Activated CD8-positive, alpha-beta memory T cell treated with anti-CD3 and anti-CD28 coated beads for 36 hours (primary cell): ENCODE measurements around the gene HEXA. TPM values are rescaled to one million over a fixed set of nuclear protein-coding genes. Genes with fewer than 3 reads are reported as not detected.
"Not testable (repeated sequence)": the region's sequence is repeated elsewhere in the genome, so short reads cannot be mapped to it uniquely, and the experiment has no call there.

Experiments used
- CTCF ChIA-PET: fragments of 350-600 bp; sonication (Branson Sonifier 250); formaldehyde crosslinking; loops from one replicate; lab custom pipeline; 2021; ENCODE audit warnings: antibody characterized with exemption; lab: Charles Lee
- POLR2A ChIA-PET: fragments of 350-600 bp; sonication (Branson Sonifier 250); formaldehyde crosslinking; loops from one replicate; lab custom pipeline; 2021; ENCODE audit warnings: antibody characterized with exemption; lab: Charles Lee
- total RNA-seq, 2 experiments: library from RNA; stranded (reverse); gene quantifications; one replicate each; pipeline ENCODE4 v1.2.3, GENCODE V29; 2021

The HEXA gene
- total RNA-seq, 2 experiments from 2014 or later: 68.2 to 72.5 TPM

- CTCF ChIA-PET: interaction anchor here (1.3 kb wide), 1 partner anchor 9 kb away, joined by 3 read pairs; no protein-coding TSS in a partner anchor
- POLR2A ChIA-PET: no interaction called here
These were observed 4.1 kb upstream of the HEXA start for GRCh38 chr15:72379856-72380430.

GRCh38 chr15:72379106-72379505, 3.3 kb upstream of the HEXA start:
- CTCF ChIA-PET: interaction anchor here (1.3 kb wide), 1 partner anchor 10 kb away, joined by 3 read pairs; no protein-coding TSS in a partner anchor
- POLR2A ChIA-PET: not testable (repeated sequence)

- POLR2A ChIA-PET: interaction anchor here (1.7 kb wide), 1 partner anchor 104 kb away, joined by 4 read pairs; no protein-coding TSS in a partner anchor
- CTCF ChIA-PET: interaction anchor here (1.0 kb wide), 1 partner anchor 294 kb away, joined by 3 read pairs; no protein-coding TSS in a partner anchor
These were observed 1.5 kb upstream of the HEXA start for GRCh38 chr15:72377331-72377730.

GRCh38 chr15:72375501-72375845, 341 bp downstream of the HEXA start:
- CTCF ChIA-PET: interaction anchor here (1.0 to 1.7 kb wide), 3 partner anchors 23 to 158 kb away, joined by 3 to 4 read pairs (median 4); no protein-coding TSS in a partner anchor
- POLR2A ChIA-PET: interaction anchor here (0.5 to 2.8 kb wide), 8 partner anchors 9 to 145 kb away, joined by 3 to 10 read pairs (median 5); no protein-coding TSS in a partner anchor

GRCh38 chr15:72372361-72372760, 3.5 kb downstream of the HEXA start:
- ChIA-PET CTCF (no interaction called here), POLR2A (no interaction called here)

GRCh38 chr15:72369964-72370363, 5.8 kb downstream of the HEXA start:
- CTCF ChIA-PET: no interaction called here
- POLR2A ChIA-PET: no interaction called here

GRCh38 chr15:72368899-72369298, 6.9 kb downstream of the HEXA start:
- ChIA-PET POLR2A (no interaction called here), CTCF (no interaction called here)

GRCh38 chr15:72368325-72368724, 7.5 kb downstream of the HEXA start:
- CTCF ChIA-PET: no interaction called here
- POLR2A ChIA-PET: no interaction called here

- ChIA-PET CTCF (no interaction called here), POLR2A (interaction anchor here (0.6 to 2.6 kb wide), 3 partner anchors 9 to 185 kb away, joined by 3 to 9 read pairs (median 8); partner anchors contain the start of gene HEXA)
These were observed 10.0 kb downstream of the HEXA start for GRCh38 chr15:72365844-72366243.

GRCh38 chr15:72361176-72361575, 14.6 kb downstream of the HEXA start:
- POLR2A ChIA-PET: no interaction called here

GRCh38 chr15:72358650-72359171, 17.1 kb downstream of the HEXA start:
- ChIA-PET POLR2A (no interaction called here), CTCF (no interaction called here)

More at GRCh38 chr15:72361176-72361575, 14.6 kb downstream of the HEXA start:
- CTCF ChIA-PET: no interaction called here

GRCh38 chr15:72358121-72358520, 17.7 kb downstream of the HEXA start:
- CTCF ChIA-PET: no interaction called here
- POLR2A ChIA-PET: no interaction called here

- CTCF ChIA-PET: interaction anchor here (1.3 kb wide), 1 partner anchor 42 kb away, joined by 3 read pairs; no protein-coding TSS in a partner anchor
These were observed 21.3 kb downstream of the HEXA start for GRCh38 chr15:72354496-72354895.

GRCh38 chr15:72353266-72353665, 22.5 kb downstream of the HEXA start:
- ChIA-PET CTCF (no interaction called here), POLR2A (no interaction called here)

More at GRCh38 chr15:72354496-72354895, 21.3 kb downstream of the HEXA start:
- POLR2A ChIA-PET: no interaction called here

GRCh38 chr15:72345806-72346205, 30.0 kb downstream of the HEXA start:
- POLR2A ChIA-PET: no interaction called here

GRCh38 chr15:72345280-72345679, 30.5 kb downstream of the HEXA start:
- POLR2A ChIA-PET: no interaction called here
- CTCF ChIA-PET: no interaction called here

More at GRCh38 chr15:72345806-72346205, 30.0 kb downstream of the HEXA start:
- CTCF ChIA-PET: no interaction called here

GRCh38 chr15:72344602-72345001, 31.2 kb downstream of the HEXA start:
- ChIA-PET POLR2A (no interaction called here), CTCF (no interaction called here)

GRCh38 chr15:72342385-72342784, 33.4 kb downstream of the HEXA start:
- CTCF ChIA-PET: no interaction called here
- POLR2A ChIA-PET: no interaction called here

- POLR2A ChIA-PET: no interaction called here
- CTCF ChIA-PET: no interaction called here
These were observed 34.5 kb downstream of the HEXA start for GRCh38 chr15:72341361-72341760.

- CTCF ChIA-PET: no interaction called here
- POLR2A ChIA-PET: no interaction called here
These were observed 35.4 kb downstream of the HEXA start for GRCh38 chr15:72340366-72340765.

- ChIA-PET POLR2A (no interaction called here), CTCF (interaction anchor here (0.6 kb wide), 1 partner anchor 883 kb away, joined by 3 read pairs; no protein-coding TSS in a partner anchor)
These were observed 36.0 kb downstream of the HEXA start for GRCh38 chr15:72339777-72340177.
